ENCODE measurements around the gene GCN1.

Gene GCN1

DNA sequence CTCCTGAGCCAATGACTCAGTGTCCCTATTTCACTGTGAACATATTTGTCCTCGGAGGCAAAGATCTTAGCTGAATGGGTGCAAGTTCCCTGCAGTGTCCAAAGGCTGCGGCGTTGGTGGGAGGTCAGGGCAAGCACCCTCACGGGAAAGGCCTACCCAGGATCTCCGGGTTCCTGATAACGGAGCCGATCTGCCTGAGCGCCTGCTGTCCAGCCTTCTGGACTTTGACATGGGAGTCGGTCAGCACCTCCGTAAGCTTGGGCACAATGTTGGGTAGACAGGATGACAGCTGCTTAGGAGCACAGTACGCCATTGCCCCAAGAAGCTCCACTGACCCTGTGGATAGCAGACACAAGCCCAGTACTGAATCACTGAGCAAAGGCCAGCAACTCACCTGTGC is 46.5 kb downstream of the GCN1 start:
- H3K27me3 ChIP-seq (ENCODE audit: control insufficient read depth in 1 of 2, insufficient read depth in 2 of 2, low read length in 2 of 2): no peaks in the 10 kb centered on the region
- H3K4me1 ChIP-seq (ENCODE audit: control insufficient read depth in 1 of 2, insufficient read depth in 2 of 2, low read length in 2 of 2): no peaks in the 10 kb centered on the region
- H3K9ac ChIP-seq (ENCODE audit: low read depth in 1 of 2, low read length in 2 of 2): no peak overlapping the region
- no peaks in the 10 kb centered on the region for H3K9me3 ChIP-seq (ENCODE audit: control insufficient read depth in 1 of 2, low read length in 2 of 2)
- H3K36me3 ChIP-seq (ENCODE audit: control insufficient read depth in 1 of 2, insufficient read depth in 2 of 2, low read length in 2 of 2): peaks cover 42 to 83% of the 10 kb centered on the region in 2 donors
- no peak overlapping the region for H3K27ac ChIP-seq (ENCODE audit: low read depth, low read length)
- no peak overlapping the region for H3K4me3 ChIP-seq (ENCODE audit: low read depth in 1 of 2, low read length in 2 of 2)

DNA sequence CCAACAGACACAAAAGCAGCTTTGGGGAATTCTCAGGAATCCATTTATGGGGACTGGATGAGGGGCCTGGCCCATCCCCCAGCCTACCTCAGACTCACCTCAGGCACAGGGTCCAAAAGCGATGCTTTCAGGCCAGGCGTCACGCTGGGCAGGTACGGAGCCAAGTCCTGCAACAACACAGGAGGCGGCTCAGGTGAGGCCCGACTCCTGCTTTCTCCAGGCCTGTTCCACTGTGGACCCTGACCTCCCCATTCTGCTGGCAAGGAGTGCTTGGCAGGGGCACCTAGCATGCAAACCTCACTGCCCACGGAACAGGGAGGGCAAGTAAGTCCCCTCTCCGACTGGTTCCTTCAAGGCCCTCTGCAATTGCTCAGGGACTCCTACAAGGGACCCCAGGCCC is 49.4 kb downstream of the GCN1 start:
- Histone ChIP-seq H3K4me3 (ENCODE audit: low read depth in 1 of 2, low read length in 2 of 2) (no peak overlapping the region), H3K27me3 (ENCODE audit: control insufficient read depth in 1 of 2, insufficient read depth in 2 of 2, low read length in 2 of 2) (no peaks in the 10 kb centered on the region), H3K36me3 (ENCODE audit: control insufficient read depth in 1 of 2, insufficient read depth in 2 of 2, low read length in 2 of 2) (peaks cover 59 to 93% of the 10 kb centered on the region in 2 donors), H3K9ac (ENCODE audit: low read depth in 1 of 2, low read length in 2 of 2) (no peak overlapping the region), H3K9me3 (ENCODE audit: control insufficient read depth in 1 of 2, low read length in 2 of 2) (no peaks in the 10 kb centered on the region), H3K27ac (ENCODE audit: low read depth, low read length) (no peak overlapping the region), H3K4me1 (ENCODE audit: control insufficient read depth in 1 of 2, insufficient read depth in 2 of 2, low read length in 2 of 2) (no peaks in the 10 kb centered on the region)

DNA sequence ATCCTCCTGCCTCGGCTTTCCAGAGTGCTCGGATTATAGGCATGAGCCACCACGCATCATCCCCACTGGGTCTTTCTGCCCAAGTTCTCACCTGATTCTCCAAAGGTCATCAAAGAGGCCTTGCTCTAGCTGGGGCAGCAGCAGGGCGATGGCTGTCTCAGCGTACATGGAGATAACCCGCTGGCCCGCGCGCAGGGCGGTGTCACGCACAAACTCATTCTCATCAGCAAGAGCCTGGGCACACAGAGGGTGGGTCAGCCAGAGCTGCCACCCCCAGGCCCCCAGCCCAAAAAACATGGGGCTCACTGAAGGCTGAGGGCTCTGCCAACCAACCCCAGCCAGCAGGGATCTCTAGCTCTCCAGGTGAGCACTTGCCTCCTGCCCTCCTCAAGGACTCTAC is 50.3 kb downstream of the GCN1 start:
- Histone ChIP-seq H3K27ac (ENCODE audit: low read depth, low read length) (no peak overlapping the region), H3K9ac (ENCODE audit: low read depth in 1 of 2, low read length in 2 of 2) (no peak overlapping the region), H3K27me3 (ENCODE audit: control insufficient read depth in 1 of 2, insufficient read depth in 2 of 2, low read length in 2 of 2) (no peaks in the 10 kb centered on the region), H3K9me3 (ENCODE audit: control insufficient read depth in 1 of 2, low read length in 2 of 2) (no peaks in the 10 kb centered on the region), H3K36me3 (ENCODE audit: control insufficient read depth in 1 of 2, insufficient read depth in 2 of 2, low read length in 2 of 2) (peaks cover 59 to 93% of the 10 kb centered on the region in 2 donors), H3K4me3 (ENCODE audit: low read depth in 1 of 2, low read length in 2 of 2) (no peak overlapping the region), H3K4me1 (ENCODE audit: control insufficient read depth in 1 of 2, insufficient read depth in 2 of 2, low read length in 2 of 2) (no peaks in the 10 kb centered on the region)

DNA sequence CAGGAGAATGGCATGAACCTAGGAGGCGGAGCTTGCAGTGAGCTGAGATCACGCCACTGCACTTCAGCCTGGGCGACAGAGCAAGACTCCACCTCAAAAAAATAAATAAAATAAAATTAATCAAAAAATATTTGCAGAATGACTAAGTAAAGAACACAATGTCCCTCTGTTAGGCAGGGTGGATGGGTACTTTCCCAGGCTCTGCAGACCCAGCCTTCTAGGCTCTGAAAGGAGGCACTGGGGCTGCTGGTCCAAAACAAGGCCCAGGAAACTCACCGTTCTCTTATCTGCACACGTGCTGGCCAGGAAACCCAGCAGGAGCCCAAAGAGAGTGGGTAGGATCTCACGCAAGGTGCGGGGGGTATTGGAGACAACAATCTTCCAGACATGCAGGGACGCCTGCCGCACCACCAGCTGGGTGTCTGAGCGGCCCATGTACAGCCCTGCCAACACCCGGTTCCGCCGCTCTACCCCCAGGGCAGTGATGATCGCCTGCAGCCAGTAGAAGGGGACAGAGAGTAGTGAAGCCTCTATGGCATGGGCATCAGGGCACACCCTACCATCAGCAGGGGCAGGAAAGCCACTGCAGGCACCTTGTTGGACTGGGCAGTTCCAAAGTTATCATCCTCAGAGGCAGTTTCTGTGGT is 52.2 kb downstream of the GCN1 start:
- no peaks in the 10 kb centered on the region for H3K9me3 ChIP-seq (ENCODE audit: control insufficient read depth in 1 of 2, low read length in 2 of 2)
- no peak overlapping the region for H3K4me3 ChIP-seq (ENCODE audit: low read depth in 1 of 2, low read length in 2 of 2)
- no peak overlapping the region for H3K27ac ChIP-seq (ENCODE audit: low read depth, low read length)
- H3K36me3 ChIP-seq (ENCODE audit: control insufficient read depth in 1 of 2, insufficient read depth in 2 of 2, low read length in 2 of 2): peaks cover 61 to 89% of the 10 kb centered on the region in 2 donors
- H3K9ac ChIP-seq (ENCODE audit: low read depth in 1 of 2, low read length in 2 of 2): no peak overlapping the region
- no peaks in the 10 kb centered on the region for H3K27me3 ChIP-seq (ENCODE audit: control insufficient read depth in 1 of 2, insufficient read depth in 2 of 2, low read length in 2 of 2)
- H3K4me1 ChIP-seq (ENCODE audit: control insufficient read depth in 1 of 2, insufficient read depth in 2 of 2, low read length in 2 of 2): no peaks in the 10 kb centered on the region

DNA sequence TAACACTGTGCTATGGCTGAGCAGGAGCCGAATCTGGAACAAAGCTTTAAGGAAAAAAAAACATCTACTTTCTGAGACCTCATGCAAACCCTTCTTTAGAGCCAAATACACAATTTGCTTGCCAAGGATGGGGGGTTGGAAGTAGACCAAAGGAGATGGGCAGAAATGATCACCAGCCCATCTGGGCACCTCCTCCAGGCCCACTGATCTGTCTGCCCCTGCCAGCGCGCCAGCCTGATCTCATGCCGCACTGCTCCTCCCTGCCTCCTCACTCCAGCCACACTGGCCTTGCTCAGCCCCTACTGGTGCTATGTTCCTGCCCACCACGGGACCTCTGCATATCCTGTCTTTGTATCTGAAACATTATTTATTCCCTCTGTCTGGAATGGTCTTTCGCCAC is 53.2 kb downstream of the GCN1 start:
- no peak overlapping the region for H3K27ac ChIP-seq (ENCODE audit: low read depth, low read length)
- H3K4me3 ChIP-seq (ENCODE audit: low read depth in 1 of 2, low read length in 2 of 2): no peak overlapping the region
- peaks cover 66 to 89% of the 10 kb centered on the region in 2 donors for H3K36me3 ChIP-seq (ENCODE audit: control insufficient read depth in 1 of 2, insufficient read depth in 2 of 2, low read length in 2 of 2)
- H3K9ac ChIP-seq (ENCODE audit: low read depth in 1 of 2, low read length in 2 of 2): no peak overlapping the region
- no peaks in the 10 kb centered on the region for H3K9me3 ChIP-seq (ENCODE audit: control insufficient read depth in 1 of 2, low read length in 2 of 2)
- H3K4me1 ChIP-seq (ENCODE audit: control insufficient read depth in 1 of 2, insufficient read depth in 2 of 2, low read length in 2 of 2): no peaks in the 10 kb centered on the region
- H3K27me3 ChIP-seq (ENCODE audit: control insufficient read depth in 1 of 2, insufficient read depth in 2 of 2, low read length in 2 of 2): no peaks in the 10 kb centered on the region

DNA sequence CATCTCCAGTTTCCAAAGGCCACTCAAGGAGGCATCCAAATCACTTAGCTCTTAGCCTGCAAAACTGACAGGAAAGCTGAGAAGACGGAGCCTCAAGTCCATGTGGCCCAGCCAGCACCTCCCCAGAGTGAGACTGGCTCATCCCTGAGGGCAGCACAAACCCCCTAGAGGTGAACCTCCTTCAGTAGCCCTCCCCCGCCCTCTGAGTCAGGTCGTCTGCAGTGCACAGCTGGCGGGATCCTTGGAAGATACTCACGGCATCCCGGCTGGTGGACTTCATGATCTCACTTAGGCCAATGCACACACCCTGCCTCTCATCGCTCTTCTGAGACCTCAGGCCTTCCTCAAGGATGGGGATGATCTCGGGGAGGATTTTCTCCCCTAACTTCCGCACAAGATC is 53.9 kb downstream of the GCN1 start:
- H3K27me3 ChIP-seq (ENCODE audit: control insufficient read depth in 1 of 2, insufficient read depth in 2 of 2, low read length in 2 of 2): no peaks in the 10 kb centered on the region
- no peak overlapping the region for H3K27ac ChIP-seq (ENCODE audit: low read depth, low read length)
- H3K4me1 ChIP-seq (ENCODE audit: control insufficient read depth in 1 of 2, insufficient read depth in 2 of 2, low read length in 2 of 2): no peaks in the 10 kb centered on the region
- no peak overlapping the region for H3K4me3 ChIP-seq (ENCODE audit: low read depth in 1 of 2, low read length in 2 of 2)
- H3K9ac ChIP-seq (ENCODE audit: low read depth in 1 of 2, low read length in 2 of 2): no peak overlapping the region
- peaks cover 71 to 87% of the 10 kb centered on the region in 2 donors for H3K36me3 ChIP-seq (ENCODE audit: control insufficient read depth in 1 of 2, insufficient read depth in 2 of 2, low read length in 2 of 2)
- no peaks in the 10 kb centered on the region for H3K9me3 ChIP-seq (ENCODE audit: control insufficient read depth in 1 of 2, low read length in 2 of 2)

DNA sequence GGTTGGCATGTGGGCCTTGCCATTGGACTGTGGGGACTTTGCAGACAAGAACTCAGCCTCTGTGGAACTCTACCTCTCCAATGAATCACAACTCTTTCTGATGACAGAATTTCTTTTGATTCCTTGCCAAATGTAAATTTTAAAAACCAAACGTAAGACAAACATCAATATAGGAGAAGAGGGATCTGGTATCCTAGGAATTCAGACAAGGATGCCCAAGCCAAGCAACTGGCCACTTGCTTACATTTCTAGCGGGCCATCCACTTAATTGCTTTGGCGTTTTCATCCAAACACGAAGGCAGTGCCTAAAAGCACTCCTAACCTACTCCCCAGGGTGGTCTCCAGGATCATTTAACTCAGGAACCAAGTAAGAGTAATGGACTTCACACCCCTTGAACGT is 54.6 kb downstream of the GCN1 start:
- Histone ChIP-seq H3K36me3 (ENCODE audit: control insufficient read depth in 1 of 2, insufficient read depth in 2 of 2, low read length in 2 of 2) (peaks cover 69 to 85% of the 10 kb centered on the region in 2 donors), H3K9ac (ENCODE audit: low read depth in 1 of 2, low read length in 2 of 2) (no peak overlapping the region), H3K4me1 (ENCODE audit: control insufficient read depth in 1 of 2, insufficient read depth in 2 of 2, low read length in 2 of 2) (no peaks in the 10 kb centered on the region), H3K27ac (ENCODE audit: low read depth, low read length) (no peak overlapping the region), H3K9me3 (ENCODE audit: control insufficient read depth in 1 of 2, low read length in 2 of 2) (no peaks in the 10 kb centered on the region), H3K4me3 (ENCODE audit: low read depth in 1 of 2, low read length in 2 of 2) (no peak overlapping the region), H3K27me3 (ENCODE audit: control insufficient read depth in 1 of 2, insufficient read depth in 2 of 2, low read length in 2 of 2) (no peaks in the 10 kb centered on the region)

DNA sequence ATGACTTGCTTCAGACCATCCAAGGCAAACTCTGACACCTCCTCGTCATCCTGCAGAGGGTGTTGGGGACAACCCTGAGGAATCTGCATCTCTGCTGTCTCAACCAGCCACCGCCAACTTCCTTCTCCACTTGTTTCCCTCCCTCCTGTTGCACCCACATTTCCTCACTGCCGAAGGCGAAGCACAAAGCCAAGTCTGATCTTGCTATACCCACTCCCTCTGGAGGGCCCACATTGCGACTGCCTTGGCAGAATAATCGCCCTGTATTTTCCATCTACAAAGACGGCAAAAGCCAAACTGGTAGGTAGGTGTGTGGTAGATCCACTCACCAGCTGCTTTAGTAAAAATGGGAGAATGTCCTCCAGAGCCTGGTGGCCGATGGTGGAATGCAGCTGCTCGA is 56.1 kb downstream of the GCN1 start:
- H3K9ac ChIP-seq (ENCODE audit: low read depth in 1 of 2, low read length in 2 of 2): no peak overlapping the region
- H3K27ac ChIP-seq (ENCODE audit: low read depth, low read length): no peak overlapping the region
- H3K4me3 ChIP-seq (ENCODE audit: low read depth in 1 of 2, low read length in 2 of 2): no peak overlapping the region
- no peaks in the 10 kb centered on the region for H3K27me3 ChIP-seq (ENCODE audit: control insufficient read depth in 1 of 2, insufficient read depth in 2 of 2, low read length in 2 of 2)
- H3K9me3 ChIP-seq (ENCODE audit: control insufficient read depth in 1 of 2, low read length in 2 of 2): no peaks in the 10 kb centered on the region
- H3K36me3 ChIP-seq (ENCODE audit: control insufficient read depth in 1 of 2, insufficient read depth in 2 of 2, low read length in 2 of 2): peaks cover 72 to 87% of the 10 kb centered on the region in 2 donors
- no peaks in the 10 kb centered on the region for H3K4me1 ChIP-seq (ENCODE audit: control insufficient read depth in 1 of 2, insufficient read depth in 2 of 2, low read length in 2 of 2)

DNA sequence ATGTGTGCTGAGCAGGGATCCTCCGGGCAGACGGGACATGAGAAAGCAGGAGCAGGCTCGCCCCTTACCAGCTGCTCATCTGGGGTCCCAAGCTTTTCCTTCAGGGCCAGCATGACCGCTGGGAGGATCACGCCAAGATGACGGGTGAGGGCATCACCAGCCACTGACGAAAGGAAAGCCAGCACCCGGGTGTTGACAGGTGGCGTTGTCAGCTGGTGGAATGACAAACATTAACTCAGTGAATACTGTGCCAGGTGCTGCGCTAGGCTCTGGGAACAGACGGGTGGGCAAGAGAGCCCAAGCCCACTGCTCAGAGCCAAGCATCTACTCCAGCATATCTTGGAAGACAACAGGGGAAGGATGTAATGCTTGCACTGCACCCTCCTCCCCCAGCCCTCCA is 56.7 kb downstream of the GCN1 start:
- H3K27ac ChIP-seq (ENCODE audit: low read depth, low read length): no peak overlapping the region
- H3K4me1 ChIP-seq (ENCODE audit: control insufficient read depth in 1 of 2, insufficient read depth in 2 of 2, low read length in 2 of 2): peaks cover 0 to 1% of the 10 kb centered on the region in 2 donors
- no peak overlapping the region for H3K9ac ChIP-seq (ENCODE audit: low read depth in 1 of 2, low read length in 2 of 2)
- peaks cover 77 to 92% of the 10 kb centered on the region in 2 donors for H3K36me3 ChIP-seq (ENCODE audit: control insufficient read depth in 1 of 2, insufficient read depth in 2 of 2, low read length in 2 of 2)
- no peaks in the 10 kb centered on the region for H3K27me3 ChIP-seq (ENCODE audit: control insufficient read depth in 1 of 2, insufficient read depth in 2 of 2, low read length in 2 of 2)
- no peaks in the 10 kb centered on the region for H3K9me3 ChIP-seq (ENCODE audit: control insufficient read depth in 1 of 2, low read length in 2 of 2)
- no peak overlapping the region for H3K4me3 ChIP-seq (ENCODE audit: low read depth in 1 of 2, low read length in 2 of 2)

DNA sequence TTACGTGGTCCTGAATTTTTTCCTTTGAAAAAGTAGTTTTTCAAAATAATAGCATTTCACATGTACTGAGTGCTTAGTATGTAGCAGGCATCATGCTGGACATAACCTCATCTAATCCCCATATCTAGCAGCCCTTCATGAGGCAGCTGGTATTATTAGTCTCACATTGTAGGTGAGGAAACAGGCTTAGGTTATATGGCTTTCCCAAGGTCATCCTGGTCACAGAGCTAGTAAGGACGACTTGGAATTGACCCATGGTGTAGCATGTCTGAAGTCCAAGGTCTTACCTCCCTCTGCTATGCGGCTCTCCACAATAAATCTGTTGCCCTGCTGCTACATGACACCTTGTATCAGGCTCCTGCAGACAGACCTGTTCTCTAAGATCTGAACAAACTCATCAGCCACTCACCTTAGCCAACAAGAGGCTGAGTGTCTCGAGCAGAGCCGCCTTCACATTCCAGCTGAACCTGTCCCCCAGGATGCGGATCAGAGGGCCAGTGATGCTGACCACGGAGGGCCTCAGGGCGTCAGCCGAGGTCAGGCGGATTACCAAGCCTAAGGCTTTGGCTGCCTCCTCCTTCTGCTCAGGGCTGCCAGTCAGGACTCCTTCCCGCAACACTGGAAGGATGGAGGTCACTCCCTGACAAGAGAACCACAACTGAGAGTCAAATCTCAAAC is 58.3 kb downstream of the GCN1 start:
- Histone ChIP-seq H3K27me3 (ENCODE audit: control insufficient read depth in 1 of 2, insufficient read depth in 2 of 2, low read length in 2 of 2) (no peaks in the 10 kb centered on the region), H3K4me1 (ENCODE audit: control insufficient read depth in 1 of 2, insufficient read depth in 2 of 2, low read length in 2 of 2) (peaks cover 7 to 16% of the 10 kb centered on the region in 2 donors), H3K36me3 (ENCODE audit: control insufficient read depth in 1 of 2, insufficient read depth in 2 of 2, low read length in 2 of 2) (peaks cover 79 to 92% of the 10 kb centered on the region in 2 donors), H3K27ac (ENCODE audit: low read depth, low read length) (no peak overlapping the region), H3K9me3 (ENCODE audit: control insufficient read depth in 1 of 2, low read length in 2 of 2) (no peaks in the 10 kb centered on the region), H3K4me3 (ENCODE audit: low read depth in 1 of 2, low read length in 2 of 2) (no peak overlapping the region), H3K9ac (ENCODE audit: low read depth in 1 of 2, low read length in 2 of 2) (no peak overlapping the region)

Data from duodenal mucosa (tissue), 2 donors.